ENCODE results near the gene COL15A1.

- TF ChIP-seq CTCF (conservative IDR thresholded peaks at IDR 0.05; ENCODE audit: low read depth, low read length) (no peak), EZH2 (IDR thresholded peaks at IDR 0.05; ENCODE audit: borderline replicate concordance, low read depth, low read length, poor library complexity, severe bottlenecking) (no peak)
These were observed 128.3 kb downstream of the COL15A1 start for GRCh38 chr9:99072040-99072394.

Data from A673 (cell line).